Hepatocyte (in vitro differentiated cells): Measurements from ENCODE around the gene GPR39.

ENCODE experiments used
- CTCF ChIP-seq: fragments of 200-600 bp; sonication (generic); IDR thresholded peaks from 2 replicates; pipeline ENCODE4 v1.5.1; 2016; ENCODE audit warnings: antibody characterized with exemption, mild to moderate bottlenecking; ENCODE audit not compliant: poor library complexity
- EZH2 ChIP-seq: fragments of 200-600 bp; sonication (generic); IDR thresholded peaks from 2 replicates; pipeline ENCODE4 v1.6.1; 2016; ENCODE audit warnings: antibody characterized with exemption, mild to moderate bottlenecking, borderline replicate concordance

DNA sequence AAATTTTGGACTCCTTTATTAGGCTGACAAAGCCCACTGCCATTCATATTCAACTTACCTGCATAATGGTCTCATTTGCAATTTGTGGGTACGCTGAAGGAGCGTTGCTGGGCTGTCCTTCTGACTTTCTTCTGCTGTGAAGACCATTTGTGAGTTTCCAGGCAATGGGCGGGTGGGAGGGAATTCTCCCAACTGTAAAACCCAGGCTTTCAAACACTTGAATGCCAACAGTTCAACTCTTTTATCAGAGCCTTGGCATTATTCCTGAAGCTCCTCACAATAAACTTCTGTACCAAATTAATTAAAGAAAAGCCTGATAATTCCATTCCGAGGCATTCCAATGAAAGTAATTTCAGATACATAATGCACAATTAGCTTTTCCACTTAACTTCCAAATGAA, 35.2 kb upstream of the GPR39 start:
- TF ChIP-seq CTCF (no peak), EZH2 (no peak)
